Measurements from ENCODE around the gene PCDHGC5. TPM values are rescaled to one million over a fixed set of nuclear protein-coding genes. Genes with fewer than 3 reads are reported as not detected.

Gene PCDHGC5
- total RNA-seq, 3 donors from 2014 or later: 2.1 to 3.5 (median 3.3) TPM

DNA sequence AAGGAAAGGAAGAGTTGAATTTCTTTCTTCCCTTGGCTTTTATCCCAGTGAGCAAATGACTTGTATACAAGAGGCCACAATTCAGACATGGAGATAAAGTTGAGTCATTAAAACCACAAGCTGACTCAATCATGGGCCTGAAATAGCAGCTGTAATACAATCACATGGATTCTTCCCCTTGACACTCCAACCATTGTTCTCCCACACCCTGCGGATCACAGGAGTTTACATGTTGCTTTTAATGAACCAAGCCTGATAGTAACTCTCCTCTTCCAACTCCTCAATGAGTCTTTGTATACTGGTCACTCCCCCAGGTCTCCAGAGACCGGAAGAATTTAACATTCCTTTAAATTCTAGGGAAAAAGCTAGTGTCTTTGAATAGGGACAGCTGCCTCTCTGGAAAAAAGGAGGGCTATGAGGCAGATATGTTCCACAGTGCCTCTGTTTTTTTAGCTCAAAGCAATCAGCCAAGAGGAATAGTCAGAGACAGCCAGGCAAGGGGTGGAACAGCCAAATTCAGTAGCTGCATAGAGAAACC lies 32.4 kb downstream of the PCDHGC5 start:
- Histone ChIP-seq H3K4me1 (peaks cover 0 to 16% of the 10 kb centered on the region in 2 donors), H3K9me3 (no peaks in the 10 kb centered on the region), H3K4me3 (no peak overlapping the region), H3K36me3 (no peaks in the 10 kb centered on the region), H3K27ac (peak overlapping the region; percentile 77 to 92), H3K27me3 (no peaks in the 10 kb centered on the region)
- TF ChIP-seq POLR2A (IDR thresholded peaks at IDR 0.05): no peak
- TF ChIP-seq POLR2AphosphoS5 (IDR thresholded peaks at IDR 0.05): peak in 2 of 3 donors; percentile 46 to 80
- intact Hi-C loops (cut with DNase I; ENCODE audit: low total_unique reads): no loop called here
- peak in 1 of 2 donors; percentile 80 for DNase-seq (ENCODE audit: low spot score in 2 of 2)

DNA sequence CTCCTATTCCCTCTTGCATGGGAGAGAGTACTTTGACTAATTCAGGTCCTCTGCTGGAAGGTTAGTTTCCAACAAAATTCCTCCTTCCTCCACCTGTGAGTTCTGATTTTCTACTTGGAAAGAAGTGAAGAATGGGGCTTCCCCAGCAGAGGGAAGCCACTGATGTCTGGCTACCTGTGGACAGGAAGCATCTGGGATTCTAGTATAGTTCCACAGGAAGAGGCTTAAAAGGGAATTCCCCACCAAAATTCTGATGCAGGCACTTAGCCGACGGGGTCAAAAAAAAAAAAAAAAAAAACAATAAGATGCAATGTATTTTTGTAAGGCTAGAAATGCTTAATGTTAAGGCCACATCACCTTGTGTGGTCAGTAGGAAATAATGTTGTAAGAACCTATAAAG lies 33.4 kb downstream of the PCDHGC5 start:
- H3K4me1 ChIP-seq: peaks cover 0 to 16% of the 10 kb centered on the region in 2 donors
- H3K36me3 ChIP-seq: no peaks in the 10 kb centered on the region
- H3K9me3 ChIP-seq: no peaks in the 10 kb centered on the region
- TF ChIP-seq POLR2A (IDR thresholded peaks at IDR 0.05) (no peak), POLR2AphosphoS5 (IDR thresholded peaks at IDR 0.05) (no peak)
- TF ChIP-seq, protein P1, sequence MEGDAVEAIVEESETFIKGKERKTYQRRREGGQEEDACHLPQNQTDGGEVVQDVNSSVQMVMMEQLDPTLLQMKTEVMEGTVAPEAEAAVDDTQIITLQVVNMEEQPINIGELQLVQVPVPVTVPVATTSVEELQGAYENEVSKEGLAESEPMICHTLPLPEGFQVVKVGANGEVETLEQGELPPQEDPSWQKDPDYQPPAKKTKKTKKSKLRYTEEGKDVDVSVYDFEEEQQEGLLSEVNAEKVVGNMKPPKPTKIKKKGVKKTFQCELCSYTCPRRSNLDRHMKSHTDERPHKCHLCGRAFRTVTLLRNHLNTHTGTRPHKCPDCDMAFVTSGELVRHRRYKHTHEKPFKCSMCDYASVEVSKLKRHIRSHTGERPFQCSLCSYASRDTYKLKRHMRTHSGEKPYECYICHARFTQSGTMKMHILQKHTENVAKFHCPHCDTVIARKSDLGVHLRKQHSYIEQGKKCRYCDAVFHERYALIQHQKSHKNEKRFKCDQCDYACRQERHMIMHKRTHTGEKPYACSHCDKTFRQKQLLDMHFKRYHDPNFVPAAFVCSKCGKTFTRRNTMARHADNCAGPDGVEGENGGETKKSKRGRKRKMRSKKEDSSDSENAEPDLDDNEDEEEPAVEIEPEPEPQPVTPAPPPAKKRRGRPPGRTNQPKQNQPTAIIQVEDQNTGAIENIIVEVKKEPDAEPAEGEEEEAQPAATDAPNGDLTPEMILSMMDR (IDR thresholded peaks at IDR 0.05): no peak
- H3K4me3 ChIP-seq: no peak overlapping the region
- no peak for DNase-seq (ENCODE audit: low spot score in 2 of 2)
- H3K27ac ChIP-seq: peak overlapping the region; percentile 77 to 92
- H3K27me3 ChIP-seq: no peaks in the 10 kb centered on the region
- intact Hi-C loops (cut with DNase I; ENCODE audit: low total_unique reads): no loop called here

DNA sequence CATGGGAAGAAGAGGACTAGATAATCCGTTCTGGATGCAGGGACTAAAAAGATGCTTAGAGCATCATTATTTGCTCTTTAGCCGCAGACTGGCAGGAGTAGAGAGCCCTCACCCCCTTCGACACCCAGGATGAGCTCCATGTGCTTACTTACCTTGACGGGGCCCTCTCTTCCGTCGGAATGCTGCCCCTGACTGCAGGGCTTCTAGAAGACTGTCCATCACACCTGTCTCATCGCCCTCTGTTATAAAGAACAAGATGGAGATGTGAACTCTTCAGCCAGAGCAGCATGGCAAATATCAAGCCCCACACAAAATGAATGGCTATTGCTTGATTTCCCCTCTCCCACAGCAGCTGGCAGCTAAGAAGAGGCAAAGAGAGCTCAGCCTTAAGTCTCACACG lies 35.1 kb downstream of the PCDHGC5 start:
- intact Hi-C loops (cut with DNase I; ENCODE audit: low total_unique reads): no loop called here
- no peak for TF ChIP-seq POLR2A (IDR thresholded peaks at IDR 0.05)
- TF ChIP-seq POLR2AphosphoS5 (IDR thresholded peaks at IDR 0.05): no peak
- TF ChIP-seq, protein P1 (IDR thresholded peaks at IDR 0.05): no peak
- Histone ChIP-seq H3K27me3 (no peaks in the 10 kb centered on the region), H3K4me3 (no peak overlapping the region), H3K27ac (peak overlapping the region; percentile 53 to 92), H3K4me1 (peaks cover 0 to 19% of the 10 kb centered on the region in 2 donors), H3K9me3 (no peaks in the 10 kb centered on the region), H3K36me3 (no peaks in the 10 kb centered on the region)
- no peak for DNase-seq (ENCODE audit: low spot score in 2 of 2)

DNA sequence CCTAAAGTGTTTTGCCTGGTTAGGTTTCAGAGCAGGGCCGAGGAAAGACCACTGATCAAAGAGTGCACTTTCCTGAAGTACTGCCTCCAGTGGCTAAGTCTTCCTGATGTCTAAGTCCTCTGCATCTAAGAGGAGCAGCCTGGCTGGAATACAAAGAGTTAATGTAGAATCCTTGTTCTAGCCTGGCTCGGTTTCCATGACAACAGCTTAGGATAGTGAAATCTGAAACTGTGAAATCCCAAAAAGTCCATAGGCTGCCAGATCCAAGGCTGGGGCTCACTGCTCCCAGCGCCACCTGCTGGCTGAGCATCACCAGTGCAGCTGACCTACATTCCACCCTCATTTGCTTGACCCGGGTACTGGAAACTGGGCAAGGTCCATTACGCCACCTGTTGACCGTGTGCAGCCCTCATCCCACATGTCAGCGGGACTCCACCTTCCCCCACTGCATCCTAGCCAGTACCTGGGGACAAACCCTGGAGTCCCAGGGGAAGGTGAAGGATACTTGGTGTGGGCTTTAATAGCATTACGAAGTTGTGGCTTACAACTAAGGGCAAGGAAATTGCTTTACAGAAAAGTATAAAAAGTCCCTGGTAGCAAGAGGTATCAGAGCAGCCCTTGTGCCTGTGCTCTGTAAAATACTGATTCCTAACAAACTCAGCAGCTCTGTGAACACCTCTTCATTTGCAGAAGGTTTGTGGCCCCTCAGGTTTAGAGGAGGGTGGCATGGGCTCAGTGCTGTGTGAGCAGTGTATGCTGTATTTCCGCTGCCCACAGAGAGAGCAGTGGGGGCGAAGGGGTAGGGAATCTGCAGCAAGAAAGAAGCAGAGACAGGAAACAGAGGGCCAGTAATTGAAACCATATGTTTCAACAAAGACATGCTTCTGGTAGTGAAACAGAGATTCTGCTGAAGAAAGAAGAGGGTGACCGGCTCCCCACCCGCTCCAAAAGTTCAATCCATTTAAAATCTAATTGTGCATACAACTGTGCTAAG lies 36.0 kb downstream of the PCDHGC5 start:
- Histone ChIP-seq H3K4me1 (peaks cover 0 to 22% of the 10 kb centered on the region in 2 donors), H3K36me3 (no peaks in the 10 kb centered on the region), H3K27me3 (no peaks in the 10 kb centered on the region), H3K9me3 (no peaks in the 10 kb centered on the region), H3K4me3 (peak overlapping the region in 1 of 3 donors; percentile 8), H3K27ac (peak overlapping the region; percentile 53 to 92)
- intact Hi-C loops (cut with DNase I; ENCODE audit: low total_unique reads): loop anchor here (5.0 kb wide), 1 partner anchor 123 kb away; the partner anchor contains the start of gene PCDHGA9
- TF ChIP-seq POLR2A (IDR thresholded peaks at IDR 0.05) (no peak), POLR2AphosphoS5 (IDR thresholded peaks at IDR 0.05) (peak; percentile 82 to 95 (median 93))
- TF ChIP-seq, protein P1 (IDR thresholded peaks at IDR 0.05): peak; percentile 99
- DNase-seq (ENCODE audit: low spot score in 2 of 2): peak; percentile 80 to 85

DNA sequence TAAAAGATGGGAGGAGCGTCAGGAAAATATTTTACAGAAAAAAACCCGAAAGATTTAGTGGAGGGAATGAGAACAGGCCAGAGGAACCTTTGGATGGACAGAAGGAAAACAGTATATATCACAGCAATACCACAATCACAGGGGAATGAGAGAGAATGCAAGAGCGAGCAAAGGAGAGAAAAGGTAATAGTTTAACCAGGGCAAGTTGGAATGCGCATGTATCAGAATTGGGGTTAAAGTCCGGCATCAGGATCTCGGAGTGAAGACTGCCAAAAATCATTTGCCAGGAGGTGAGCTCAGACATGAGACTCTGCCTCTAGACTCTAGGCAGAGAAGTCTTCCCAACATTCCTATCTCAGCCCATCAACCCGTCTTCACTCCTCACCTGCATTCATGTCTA lies 36.8 kb downstream of the PCDHGC5 start:
- Histone ChIP-seq H3K4me3 (no peak overlapping the region), H3K4me1 (peaks cover 0 to 22% of the 10 kb centered on the region in 2 donors), H3K27me3 (no peaks in the 10 kb centered on the region), H3K27ac (peak overlapping the region; percentile 53 to 92), H3K36me3 (no peaks in the 10 kb centered on the region), H3K9me3 (no peaks in the 10 kb centered on the region)
- TF ChIP-seq POLR2A (IDR thresholded peaks at IDR 0.05) (no peak), POLR2AphosphoS5 (IDR thresholded peaks at IDR 0.05) (no peak)
- TF ChIP-seq, protein P1 (IDR thresholded peaks at IDR 0.05): no peak
- DNase-seq (ENCODE audit: low spot score in 2 of 2): no peak
- intact Hi-C loops (cut with DNase I; ENCODE audit: low total_unique reads): loop anchor here (5.0 kb wide), 1 partner anchor 123 kb away; the partner anchor contains the start of gene PCDHGA9

Measured in breast epithelium (tissue), 4 donors.